K562 (cell line): Measurements from ENCODE around the gene MIDN. TPM values are rescaled to one million over a fixed set of nuclear protein-coding genes. Genes with fewer than 3 reads are reported as not detected.

Experiments
- CSDE1 ChIP-seq, 2 experiments: fragments of 450-650 bp; IDR thresholded peaks; 2 replicates each; pipeline ENCODE4 v1.6.1; 2016; ENCODE audit warnings: mild to moderate bottlenecking in 1 of 2
- ETS2 ChIP-seq: IDR thresholded peaks from 2 replicates; pipeline ENCODE4 v1.6.1; 2016; ENCODE audit warnings: borderline replicate concordance, missing genetic modification characterization, mild to moderate bottlenecking, moderate library complexity, missing compliant biosample characterization; ENCODE audit not compliant: poor library complexity, severe bottlenecking
- ETV6 ChIP-seq, 3 experiments: fragments of 150-350 bp in 1 of 3; sonication (generic) in 1 of 3; formaldehyde crosslinking in 1 of 3; IDR thresholded peaks; 2 replicates each; pipeline versions ENCODE4 v1.6.1 to v1.8.0; 2014 to 2022; ENCODE audit warnings: borderline replicate concordance in 2 of 3, low read depth in 2 of 3, antibody characterized with exemption in 1 of 3, low read length in 1 of 3, mild to moderate bottlenecking in 1 of 3, missing genetic modification reagents in 1 of 3
- FIP1L1 ChIP-seq: fragments of 200-400 bp; formaldehyde crosslinking; IDR thresholded peaks from 2 replicates; pipeline ENCODE4 v1.6.1; 2018; ENCODE audit warnings: mild to moderate bottlenecking, low read depth, low read length; ENCODE audit not compliant: poor library complexity, severe bottlenecking
- HBP1 ChIP-seq: fragments of 450-650 bp; formaldehyde crosslinking; IDR thresholded peaks from 2 replicates; pipeline ENCODE4 v1.4.0; 2022; ENCODE audit warnings: missing genetic modification characterization
- HMGN3 ChIP-seq: IDR thresholded peaks from 2 replicates; pipeline ENCODE4 v1.6.1; 2011; ENCODE audit warnings: borderline replicate concordance, low read depth, mild to moderate bottlenecking, mixed read lengths, low read length; ENCODE audit not compliant: insufficient read length; ENCODE audit errors: extremely low read depth
- MAZ ChIP-seq, 2 experiments: fragments of 450-650 bp in 1 of 2; sonication (generic) in 1 of 2; formaldehyde crosslinking; IDR thresholded peaks in 1 of 2; conservative IDR thresholded peaks in 1 of 2; 2 replicates each; pipeline versions ENCODE4 v1.4.0 to v1.5.0; 2020; ENCODE audit warnings: mild to moderate bottlenecking in 1 of 2, missing genetic modification reagents in 1 of 2
- MTF1 ChIP-seq: fragments of 250-450 bp; sonication (Bioruptor Pico); IDR thresholded peaks from 2 replicates; pipeline ENCODE4 v1.9.0; 2021; ENCODE audit warnings: moderate library complexity, mild to moderate bottlenecking, inconsistent platforms, borderline replicate concordance
- OTX1 ChIP-seq: fragments of 450-650 bp; formaldehyde crosslinking; IDR thresholded peaks from 2 replicates; pipeline ENCODE4 v1.4.0; 2022; ENCODE audit warnings: mild to moderate bottlenecking
- PML ChIP-seq: IDR thresholded peaks from 2 replicates; pipeline ENCODE4 v1.6.1; 2012; ENCODE audit warnings: low read length, inconsistent platforms
- POLR2G ChIP-seq: fragments of 200-400 bp; formaldehyde crosslinking; IDR thresholded peaks from 2 replicates; pipeline ENCODE4 v1.6.1; 2017; ENCODE audit warnings: low read depth, mild to moderate bottlenecking, antibody characterized with exemption, low read length, moderate library complexity
- SMC3 ChIP-seq: conservative IDR thresholded peaks from 2 replicates; pipeline ENCODE4 v1.6.1; 2011; ENCODE audit warnings: low read depth, low read length, improper control_type of control experiment; ENCODE audit not compliant: insufficient read depth
- ZBED1 ChIP-seq: IDR thresholded peaks from 2 replicates; pipeline ENCODE4 v1.6.1; 2014
- ZBTB7A ChIP-seq: IDR thresholded peaks from 2 replicates; pipeline ENCODE4 v1.6.1; 2011; ENCODE audit warnings: low read depth, mild to moderate bottlenecking, low read length, moderate library complexity, borderline replicate concordance; ENCODE audit not compliant: control insufficient read depth
- ZNF253 ChIP-seq: fragments of 250-450 bp; sonication (Bioruptor Pico); conservative IDR thresholded peaks from 2 replicates; pipeline ENCODE4 v1.6.1; 2021; ENCODE audit warnings: mild to moderate bottlenecking
- ZNF277 ChIP-seq: fragments of 250-450 bp; sonication (Bioruptor Pico); IDR thresholded peaks from 2 replicates; pipeline ENCODE4 v1.8.0; 2022; ENCODE audit warnings: inconsistent platforms, mild to moderate bottlenecking, moderate library complexity, borderline replicate concordance
- ZNF347 ChIP-seq: fragments of 450-650 bp; formaldehyde crosslinking; IDR thresholded peaks from 2 replicates; pipeline ENCODE4 v1.4.0; 2020; ENCODE audit warnings: low read depth, mild to moderate bottlenecking, moderate library complexity
- polyA plus RNA-seq, 8 experiments: library from polyadenylated mRNA; depleted of rRNA in 4 of 8; stranded (reverse) in 5 of 8; unstranded in 3 of 8; fragments of >200 nt; fragmentation: Nextera tagmentation in 2 of 8; fragmentation: Illumina TruSeq in 1 of 8; extraction: Ambion mirVana in 2 of 8; extraction: Trizol in 1 of 8; gene quantifications; 2 replicates each; pipeline versions ENCODE4 v1.2.1 to v1.2.3, GENCODE V29; 2011 to 2014; ENCODE audit warnings: inconsistent platforms in 1 of 8, missing spikeins in 1 of 8
- total RNA-seq, 7 experiments: library from RNA; depleted of rRNA in 6 of 7; stranded (reverse); fragments of >200 nt in 6 of 7; fragmentation: Illumina TruSeq in 2 of 7; extraction: Trizol in 2 of 7; gene quantifications; 2 replicates each; pipeline versions ENCODE4 v1.2.1 to v1.2.3, GENCODE V29; 2011 to 2021; ENCODE audit warnings: low replicate concordance in 1 of 7
- TF ChIP-seq, protein P1 (sequence below): sonication (generic); formaldehyde crosslinking; IDR thresholded peaks from 2 replicates; pipeline ENCODE4 v1.8.0; 2022; ENCODE audit warnings: mild to moderate bottlenecking, missing genetic modification reagents
- TF ChIP-seq, protein P2 (sequence below), 2 experiments: fragments of 450-650 bp; IDR thresholded peaks; 2 replicates each; pipeline ENCODE4 v1.6.1; 2016

The MIDN gene
- total and polyA plus RNA-seq, 9 of the 15 experiments (the other 6 are each of a cell fraction or from before 2014, with no cell fraction given) = 0.17 to 120 (median 10.1) TPM

DNA sequence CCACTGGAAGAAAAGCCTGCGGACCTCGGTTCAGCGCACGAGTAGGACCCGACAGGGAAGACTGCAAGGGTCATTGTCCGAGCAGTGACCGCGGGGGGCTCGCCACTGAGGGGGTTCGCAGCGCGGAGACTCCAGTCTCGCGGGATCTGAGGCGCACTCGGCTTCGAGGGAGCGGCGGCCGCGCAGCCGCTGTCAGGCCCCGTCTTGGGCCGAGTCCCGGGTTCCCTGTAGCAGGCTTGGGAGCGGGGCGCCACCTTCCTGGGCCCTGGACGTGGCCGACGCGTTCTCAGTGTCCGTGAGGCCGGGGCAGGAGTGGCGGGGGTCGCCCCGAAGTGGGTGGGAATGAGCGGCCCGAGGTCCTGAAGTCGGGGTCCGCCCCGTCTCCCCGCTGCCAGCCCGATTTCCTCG is 26.5 kb downstream of the MIDN start (continued):
- TF ChIP-seq, protein P1, sequence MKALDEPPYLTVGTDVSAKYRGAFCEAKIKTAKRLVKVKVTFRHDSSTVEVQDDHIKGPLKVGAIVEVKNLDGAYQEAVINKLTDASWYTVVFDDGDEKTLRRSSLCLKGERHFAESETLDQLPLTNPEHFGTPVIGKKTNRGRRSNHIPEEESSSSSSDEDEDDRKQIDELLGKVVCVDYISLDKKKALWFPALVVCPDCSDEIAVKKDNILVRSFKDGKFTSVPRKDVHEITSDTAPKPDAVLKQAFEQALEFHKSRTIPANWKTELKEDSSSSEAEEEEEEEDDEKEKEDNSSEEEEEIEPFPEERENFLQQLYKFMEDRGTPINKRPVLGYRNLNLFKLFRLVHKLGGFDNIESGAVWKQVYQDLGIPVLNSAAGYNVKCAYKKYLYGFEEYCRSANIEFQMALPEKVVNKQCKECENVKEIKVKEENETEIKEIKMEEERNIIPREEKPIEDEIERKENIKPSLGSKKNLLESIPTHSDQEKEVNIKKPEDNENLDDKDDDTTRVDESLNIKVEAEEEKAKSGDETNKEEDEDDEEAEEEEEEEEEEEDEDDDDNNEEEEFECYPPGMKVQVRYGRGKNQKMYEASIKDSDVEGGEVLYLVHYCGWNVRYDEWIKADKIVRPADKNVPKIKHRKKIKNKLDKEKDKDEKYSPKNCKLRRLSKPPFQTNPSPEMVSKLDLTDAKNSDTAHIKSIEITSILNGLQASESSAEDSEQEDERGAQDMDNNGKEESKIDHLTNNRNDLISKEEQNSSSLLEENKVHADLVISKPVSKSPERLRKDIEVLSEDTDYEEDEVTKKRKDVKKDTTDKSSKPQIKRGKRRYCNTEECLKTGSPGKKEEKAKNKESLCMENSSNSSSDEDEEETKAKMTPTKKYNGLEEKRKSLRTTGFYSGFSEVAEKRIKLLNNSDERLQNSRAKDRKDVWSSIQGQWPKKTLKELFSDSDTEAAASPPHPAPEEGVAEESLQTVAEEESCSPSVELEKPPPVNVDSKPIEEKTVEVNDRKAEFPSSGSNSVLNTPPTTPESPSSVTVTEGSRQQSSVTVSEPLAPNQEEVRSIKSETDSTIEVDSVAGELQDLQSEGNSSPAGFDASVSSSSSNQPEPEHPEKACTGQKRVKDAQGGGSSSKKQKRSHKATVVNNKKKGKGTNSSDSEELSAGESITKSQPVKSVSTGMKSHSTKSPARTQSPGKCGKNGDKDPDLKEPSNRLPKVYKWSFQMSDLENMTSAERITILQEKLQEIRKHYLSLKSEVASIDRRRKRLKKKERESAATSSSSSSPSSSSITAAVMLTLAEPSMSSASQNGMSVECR = no peak
- TF ChIP-seq ZNF253 (no peak), MTF1 (CRISPR knock-in tag) (no peak), OTX1 (CRISPR knock-in tag) (no peak), POLR2G (no peak), ZNF347 (0 out of 2 replicates have a peak, but pooled peaks have one; percentile 25), ETS2 (tag) (no peak), MAZ (CRISPR knock-in tag; conservative IDR thresholded peaks at IDR 0.05 in 1 of 2, IDR thresholded peaks at IDR 0.05 in 1 of 2) (peak in 1 of 2 experiments; percentile 9; a peak in 1 of 4 replicates), HBP1 (CRISPR knock-in tag) (no peak; the same call in 1 of the 2 replicates), ZBTB7A (no peak; the same call in 1 of the 2 replicates), ZNF277 (no peak), FIP1L1 (peak; percentile 68), CSDE1 (IDR thresholded peaks at IDR 0.05) (no peak), ETV6 (IDR thresholded peaks at IDR 0.05; ENCODE audit: borderline replicate concordance in 1 of 2, low read depth in 2 of 2, low read length in 1 of 2) (no peak), ETV6 (CRISPR knock-in tag; IDR thresholded peaks at IDR 0.05; ENCODE audit: borderline replicate concordance) (no peak), PML (no peak), HMGN3 (peak; percentile 27), ZBED1 (no peak), SMC3 (no peak)
- TF ChIP-seq, protein P2, sequence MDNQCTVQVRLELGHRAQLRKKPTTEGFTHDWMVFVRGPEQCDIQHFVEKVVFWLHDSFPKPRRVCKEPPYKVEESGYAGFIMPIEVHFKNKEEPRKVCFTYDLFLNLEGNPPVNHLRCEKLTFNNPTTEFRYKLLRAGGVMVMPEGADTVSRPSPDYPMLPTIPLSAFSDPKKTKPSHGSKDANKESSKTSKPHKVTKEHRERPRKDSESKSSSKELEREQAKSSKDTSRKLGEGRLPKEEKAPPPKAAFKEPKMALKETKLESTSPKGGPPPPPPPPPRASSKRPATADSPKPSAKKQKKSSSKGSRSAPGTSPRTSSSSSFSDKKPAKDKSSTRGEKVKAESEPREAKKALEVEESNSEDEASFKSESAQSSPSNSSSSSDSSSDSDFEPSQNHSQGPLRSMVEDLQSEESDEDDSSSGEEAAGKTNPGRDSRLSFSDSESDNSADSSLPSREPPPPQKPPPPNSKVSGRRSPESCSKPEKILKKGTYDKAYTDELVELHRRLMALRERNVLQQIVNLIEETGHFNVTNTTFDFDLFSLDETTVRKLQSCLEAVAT (IDR thresholded peaks at IDR 0.05) = peak in 1 of 2 experiments; percentile 76; a peak in 1 of 4 replicates
